SW480 (cell line): ENCODE measurements around the gene DCC.

Experiments
- DNase-seq: peaks from one replicate; pipeline ENCODE4 v3.0.0-alpha.2; 2016; ENCODE audit warnings: low spot score

The DCC gene

GRCh38 chr18:52426041-52426440 is 86.0 kb downstream of the DCC start:
- no peak for DNase-seq

GRCh38 chr18:52426462-52426861 is 86.5 kb downstream of the DCC start:
- DNase-seq: no peak

GRCh38 chr18:52427521-52428175 is 87.7 kb downstream of the DCC start:
- DNase-seq: no peak

- no peak for DNase-seq
Observed at GRCh38 chr18:52431683-52432082, 91.7 kb downstream of the DCC start.

GRCh38 chr18:52433797-52434196 is 93.8 kb downstream of the DCC start:
- DNase-seq: no peak

- no peak for DNase-seq
Observed at GRCh38 chr18:52435301-52435700, 95.3 kb downstream of the DCC start.

GRCh38 chr18:52437161-52437560 is 97.2 kb downstream of the DCC start:
- DNase-seq: no peak

GRCh38 chr18:52439457-52439856 is 99.5 kb downstream of the DCC start:
- no peak for DNase-seq

GRCh38 chr18:52441794-52442193 is 101.8 kb downstream of the DCC start:
- DNase-seq: no peak

- DNase-seq: no peak
Observed at GRCh38 chr18:52442686-52443085, 102.7 kb downstream of the DCC start.

GRCh38 chr18:52451256-52451655 is 111.3 kb downstream of the DCC start:
- DNase-seq: no peak

- DNase-seq: no peak
Observed at GRCh38 chr18:52451851-52452250, 111.9 kb downstream of the DCC start.

GRCh38 chr18:52452427-52452826 is 112.4 kb downstream of the DCC start:
- no peak for DNase-seq

GRCh38 chr18:52459890-52460289 is 119.9 kb downstream of the DCC start:
- no peak for DNase-seq

- DNase-seq: no peak
Observed at GRCh38 chr18:52462853-52463252, 122.9 kb downstream of the DCC start.

GRCh38 chr18:52465391-52465790 is 125.4 kb downstream of the DCC start:
- no peak for DNase-seq

- no peak for DNase-seq
Observed at GRCh38 chr18:52468496-52468895, 128.5 kb downstream of the DCC start.

GRCh38 chr18:52475325-52475724 is 135.3 kb downstream of the DCC start:
- DNase-seq: no peak

- no peak for DNase-seq
Observed at GRCh38 chr18:52481116-52481515, 141.1 kb downstream of the DCC start.

- DNase-seq: no peak
Observed at GRCh38 chr18:52484977-52485376, 145.0 kb downstream of the DCC start.

GRCh38 chr18:52486052-52486451 is 146.1 kb downstream of the DCC start:
- DNase-seq: no peak

GRCh38 chr18:52489396-52490306 is 149.7 kb downstream of the DCC start:
- DNase-seq: no peak

- no peak for DNase-seq
Observed at GRCh38 chr18:52496426-52496825, 156.4 kb downstream of the DCC start.

GRCh38 chr18:52499016-52499415 is 159.0 kb downstream of the DCC start:
- peak; percentile 8 for DNase-seq
